HG03442 (cell line): ENCODE data around the gene SMG9.
"Not testable (repeated sequence)": the region's sequence is repeated elsewhere in the genome, so short reads cannot be mapped to it uniquely, and the experiment has no call there.

Source experiments
- ATAC-seq: cut with Tn5 transposase; IDR thresholded peaks from one replicate; pipeline ENCODE4 v1.9.1; 2021; ENCODE audit warnings: mild to moderate bottlenecking, moderate library complexity; ENCODE audit not compliant: unreplicated experiment

SMG9 gene

DNA sequence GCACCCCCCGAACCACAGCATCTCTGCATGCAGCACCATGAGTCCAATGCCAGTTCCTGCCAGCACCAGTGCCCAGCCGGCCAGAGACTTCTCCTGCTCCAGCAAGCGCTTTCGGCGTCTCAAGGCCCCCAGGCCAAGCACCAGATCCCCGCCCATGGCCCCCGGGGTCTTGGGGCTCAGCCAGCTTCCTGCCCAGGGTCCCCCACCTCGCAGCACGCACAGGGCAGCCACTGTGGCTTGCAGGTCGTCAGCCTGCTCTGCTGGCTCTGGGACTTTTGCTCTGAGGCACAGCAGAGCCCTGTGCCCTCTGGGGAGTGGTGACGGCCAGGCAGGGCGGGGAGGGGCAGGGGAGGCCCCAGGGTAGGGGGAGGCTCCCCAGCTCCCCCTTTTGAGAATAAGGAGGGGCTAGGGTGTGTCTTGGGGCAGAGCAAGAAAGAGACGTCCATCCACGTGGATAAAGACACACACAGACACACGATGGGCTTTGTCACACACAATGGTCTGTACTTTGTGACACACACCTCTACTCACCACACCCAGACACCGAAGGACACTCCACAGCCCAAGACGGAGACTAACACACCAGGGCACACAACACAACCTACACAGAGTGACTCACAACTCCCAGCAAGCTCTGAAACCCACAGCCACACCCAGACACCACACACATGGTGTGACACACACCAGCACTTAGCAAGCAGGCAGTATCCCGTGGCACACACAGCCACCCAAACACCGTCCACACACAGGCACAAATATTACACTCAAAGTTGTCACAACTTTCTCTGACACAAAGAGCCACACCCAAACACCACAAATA lies 26.2 kb upstream of the SMG9 start, which contains the start of gene KCNN4:
Gene KCNN4 (minus strand): TSS at position 268 of the 820 bp plus-strand sequence. CDS start 112 bp downstream, at position 156.
- ATAC-seq = no peak

- no peak for ATAC-seq
Observed at GRCh38 chr19:43779820-43780219, 25.1 kb upstream of the SMG9 start.

DNA sequence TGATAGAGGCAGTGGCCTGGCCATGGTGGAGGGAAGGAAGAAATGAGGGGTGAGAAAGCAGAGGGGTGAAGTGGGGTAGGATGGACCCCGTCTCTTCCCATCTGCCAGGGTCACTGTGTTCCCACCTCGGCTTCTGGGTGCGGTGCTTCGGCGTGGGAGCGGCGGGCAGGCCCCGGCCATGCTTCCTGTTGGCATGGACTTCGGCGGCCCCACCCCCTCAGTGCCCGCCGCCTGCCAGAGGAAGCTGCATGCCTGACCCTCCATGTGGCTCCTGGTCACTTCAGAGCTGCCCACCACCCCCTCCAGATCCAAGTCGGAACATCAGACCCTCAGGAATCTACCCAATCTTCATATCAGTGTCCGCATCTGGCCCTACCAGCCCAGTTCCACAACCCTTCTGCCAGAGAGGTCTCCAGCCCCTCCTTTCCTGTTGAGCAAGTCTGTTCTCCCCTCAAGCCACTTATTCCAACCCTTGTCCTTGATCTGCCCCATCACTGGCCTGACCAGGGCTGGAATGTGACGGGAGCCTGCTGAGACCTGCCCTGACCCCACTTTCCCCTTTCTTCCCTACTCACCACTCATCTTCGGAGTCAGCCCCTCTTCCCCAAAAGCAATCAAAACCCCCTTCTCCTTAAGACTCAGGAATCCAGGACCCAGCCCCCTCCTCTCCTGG lies 24.5 kb upstream of the SMG9 start:
- ATAC-seq = no peak

DNA sequence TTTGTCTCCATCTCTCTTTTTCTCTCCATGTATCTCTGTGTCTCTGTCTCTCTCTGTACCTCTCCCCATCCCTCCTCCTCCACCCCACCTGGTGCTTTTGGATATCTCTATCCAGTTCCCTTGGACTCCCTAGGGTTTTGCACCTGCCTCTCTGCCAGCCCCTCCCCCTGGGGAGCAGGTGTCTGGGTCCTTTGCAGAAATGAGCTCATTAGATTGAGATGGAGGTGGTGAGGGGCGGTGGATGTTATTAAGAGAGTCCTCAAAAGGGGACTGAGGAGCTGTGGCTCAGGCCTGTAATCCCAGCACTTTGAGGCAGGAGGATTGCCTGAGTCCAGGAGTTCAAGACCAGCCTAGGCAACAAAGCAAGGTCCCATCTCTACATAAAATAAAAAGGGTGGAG lies 23.9 kb upstream of the SMG9 start:
- no peak for ATAC-seq

DNA sequence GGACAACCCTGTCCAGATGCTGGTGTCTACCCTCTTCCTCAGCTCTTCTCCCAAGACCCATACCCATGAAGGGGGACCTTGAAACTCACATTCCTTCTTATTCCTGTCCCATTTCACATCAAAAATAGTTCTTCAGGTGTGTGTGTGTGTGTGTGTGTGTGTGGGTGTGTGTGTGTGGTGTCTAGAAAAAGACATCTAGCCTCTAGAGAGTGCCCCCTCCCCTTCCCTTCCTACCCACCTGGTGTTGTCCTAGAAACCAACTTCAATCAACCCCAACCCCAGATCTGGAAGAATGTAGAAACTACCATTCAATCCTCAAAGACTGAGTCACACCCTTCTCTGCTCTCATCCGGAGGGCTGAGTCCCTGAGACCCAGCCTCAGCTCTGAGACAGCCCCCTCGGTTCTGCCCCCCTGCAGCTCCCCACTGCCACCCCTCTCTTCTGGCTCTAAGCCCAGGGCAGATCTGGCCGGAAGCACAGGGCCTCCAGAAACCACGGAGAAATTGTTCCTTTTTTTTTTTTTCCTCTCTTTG lies 22.5 kb upstream of the SMG9 start:
- ATAC-seq = no peak

DNA sequence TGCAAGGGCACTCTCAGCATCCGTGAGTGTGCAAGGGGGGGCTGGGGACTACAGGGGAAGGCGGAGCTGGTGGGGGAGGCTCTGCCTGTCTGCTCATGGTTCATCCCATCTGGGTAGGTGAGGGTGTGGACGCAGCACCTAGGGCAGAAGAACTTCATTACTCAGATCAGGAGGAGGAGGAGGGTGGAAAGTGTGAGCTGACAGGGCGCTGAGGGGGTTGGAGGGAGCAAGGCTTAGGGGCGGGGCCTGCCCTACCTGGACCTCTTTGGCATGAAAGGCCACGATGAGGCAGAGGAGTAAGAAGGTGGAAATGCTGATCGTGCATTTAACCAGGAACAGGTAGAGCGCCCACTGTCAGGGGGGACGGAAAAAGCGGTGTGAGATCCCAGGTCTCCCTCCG lies 21.5 kb upstream of the SMG9 start:
- ATAC-seq = no peak

GRCh38 chr19:43775299-43775890 lies 20.6 kb upstream of the SMG9 start:
- no peak for ATAC-seq

- not testable (repeated sequence) for ATAC-seq
Observed at GRCh38 chr19:43774940-43775258, 20.1 kb upstream of the SMG9 start.

GRCh38 chr19:43774103-43774939 lies 19.6 kb upstream of the SMG9 start:
- no peak for ATAC-seq

GRCh38 chr19:43773725-43774102 lies 19.0 kb upstream of the SMG9 start:
- ATAC-seq = no peak

DNA sequence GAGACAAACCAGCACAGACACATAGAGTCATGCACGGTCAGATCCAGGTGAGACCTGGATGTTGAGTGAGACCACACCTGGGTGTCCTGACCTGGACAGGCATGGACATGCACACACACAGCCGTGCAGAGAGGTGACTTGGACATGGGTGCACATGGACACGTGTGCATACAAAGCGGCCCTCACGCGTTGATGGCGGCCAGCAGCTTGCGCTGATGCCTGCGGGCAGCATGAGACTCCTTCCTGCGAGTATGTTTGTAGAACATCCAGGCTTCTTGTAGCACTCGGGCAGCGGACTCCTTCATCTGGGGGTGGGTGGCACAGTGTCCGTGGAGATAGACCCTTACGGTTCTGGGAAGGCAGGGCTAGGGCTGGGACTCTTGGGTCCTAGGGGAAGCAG lies 14.5 kb upstream of the SMG9 start:
- ATAC-seq = no peak

DNA sequence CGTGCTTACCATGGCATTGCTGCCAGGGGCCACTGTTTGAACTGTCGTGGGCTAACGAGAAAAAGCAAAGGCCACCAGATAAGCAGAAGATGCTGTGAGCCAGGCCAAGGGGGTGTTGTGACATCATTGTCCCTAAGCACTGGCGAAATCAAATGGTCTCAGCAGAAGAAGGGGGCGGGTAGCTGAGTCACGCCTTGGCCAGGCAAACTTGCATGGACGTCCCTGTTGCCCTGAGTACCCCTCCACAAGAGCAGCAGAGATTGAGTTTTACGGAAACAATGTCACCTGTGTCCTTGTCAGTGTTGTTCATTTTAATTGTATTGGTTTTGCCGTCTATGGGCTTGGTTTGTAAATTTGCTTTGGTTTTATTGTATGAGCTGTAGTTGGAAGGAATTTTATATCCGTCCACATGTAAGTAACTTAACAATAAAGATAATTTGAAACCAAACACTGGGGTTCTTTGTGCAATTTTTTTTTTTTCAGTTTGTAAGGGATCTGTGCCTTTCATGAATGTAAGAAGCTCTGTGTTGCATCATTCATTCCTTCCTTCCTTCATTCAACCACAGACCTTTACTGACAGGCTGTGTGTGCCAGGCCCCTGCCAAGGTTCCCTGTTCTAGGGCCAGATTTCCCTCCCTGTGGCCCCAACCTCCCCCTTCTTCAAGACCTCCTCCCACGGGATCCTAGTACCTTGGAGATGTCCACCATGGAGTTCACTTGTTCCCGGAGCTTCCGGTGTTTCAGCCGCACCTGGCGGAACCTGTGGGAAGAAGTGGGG lies 13.7 kb upstream of the SMG9 start:
- no peak for ATAC-seq

- ATAC-seq = no peak
Observed at GRCh38 chr19:43767818-43768217, 13.1 kb upstream of the SMG9 start.

DNA sequence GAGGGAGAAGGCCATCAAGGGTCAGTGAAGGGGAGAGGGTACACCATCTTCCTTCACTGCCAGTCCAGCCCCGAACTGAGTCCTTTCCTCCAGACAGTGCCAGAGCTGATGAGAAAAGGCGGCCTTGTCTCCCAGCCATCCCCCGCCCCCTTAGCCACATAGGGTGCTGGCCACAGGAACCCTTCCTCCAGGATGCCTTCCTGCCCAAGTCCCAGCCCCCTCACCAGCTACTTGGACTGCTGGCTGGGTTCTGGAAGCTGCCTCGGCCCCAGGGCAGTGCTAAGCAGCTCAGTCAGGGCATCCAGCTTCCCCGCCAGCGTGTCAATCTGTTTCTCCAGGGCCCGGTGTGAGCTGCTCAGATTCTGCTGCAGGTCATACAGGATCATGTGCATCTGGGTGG lies 12.6 kb upstream of the SMG9 start:
- ATAC-seq = no peak

GRCh38 chr19:43766755-43767043 lies 11.9 kb upstream of the SMG9 start:
- ATAC-seq = no peak

GRCh38 chr19:43765109-43765876 lies 10.5 kb upstream of the SMG9 start:
- peak; percentile 61 for ATAC-seq

GRCh38 chr19:43764684-43765083 lies 9.9 kb upstream of the SMG9 start:
- ATAC-seq = not testable (repeated sequence)

DNA sequence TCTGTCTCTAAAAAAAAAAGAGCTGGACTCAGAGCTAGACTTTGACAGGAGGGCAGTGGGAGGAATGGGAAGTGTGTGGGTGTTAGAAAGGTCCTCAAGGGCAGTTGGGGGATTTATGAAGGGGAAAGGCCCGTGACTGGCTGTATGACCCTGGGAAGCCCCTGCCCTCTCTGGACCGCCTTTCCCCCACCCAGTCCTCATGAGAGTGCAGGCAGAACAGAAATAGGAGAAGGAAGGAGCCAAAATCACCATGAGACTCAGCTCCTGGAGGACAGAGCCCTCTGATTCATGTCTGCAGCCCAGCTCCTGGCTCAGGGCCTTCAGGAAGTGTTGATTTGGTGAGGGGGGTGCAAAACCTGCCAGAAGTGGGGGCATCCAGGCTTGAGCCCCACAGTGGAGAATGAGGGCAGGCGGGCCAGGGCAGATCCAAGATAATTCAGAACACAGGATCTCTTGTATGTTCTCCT lies 8.7 kb upstream of the SMG9 start:
- no peak for ATAC-seq

DNA sequence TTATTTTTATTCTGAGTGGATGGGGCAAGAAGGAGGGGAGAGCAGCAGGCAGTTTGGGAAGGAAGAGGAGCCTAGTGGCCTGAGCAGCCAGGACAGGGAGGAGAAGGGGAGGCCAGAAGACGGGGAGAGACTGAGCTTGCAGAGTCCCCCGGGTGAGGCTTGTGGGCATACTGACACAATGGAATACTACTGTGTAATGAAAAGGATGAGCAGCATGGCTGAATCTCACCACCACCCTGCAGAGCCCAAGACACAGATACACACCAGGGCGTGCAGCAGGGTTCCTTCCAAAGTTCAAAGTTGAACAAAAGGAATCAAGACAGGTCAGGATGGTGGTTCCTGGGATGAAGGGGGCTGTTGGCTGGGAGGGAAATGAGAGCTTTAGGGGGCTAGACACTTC lies 8.1 kb upstream of the SMG9 start:
- ATAC-seq = no peak

- ATAC-seq = no peak
Observed at GRCh38 chr19:43760941-43761340, 6.2 kb upstream of the SMG9 start.
